ENCODE data around the gene IL7R.

The IL7R gene

GRCh38 chr5:35856765-35857351 lies at the start of gene IL7R:
TSS of gene IL7R (plus strand) at chr5:35856891. CDS start at chr5:35856978, 87 bp downstream.
- peak; percentile 29 to 90 (median 60) for DNase-seq

DNA sequence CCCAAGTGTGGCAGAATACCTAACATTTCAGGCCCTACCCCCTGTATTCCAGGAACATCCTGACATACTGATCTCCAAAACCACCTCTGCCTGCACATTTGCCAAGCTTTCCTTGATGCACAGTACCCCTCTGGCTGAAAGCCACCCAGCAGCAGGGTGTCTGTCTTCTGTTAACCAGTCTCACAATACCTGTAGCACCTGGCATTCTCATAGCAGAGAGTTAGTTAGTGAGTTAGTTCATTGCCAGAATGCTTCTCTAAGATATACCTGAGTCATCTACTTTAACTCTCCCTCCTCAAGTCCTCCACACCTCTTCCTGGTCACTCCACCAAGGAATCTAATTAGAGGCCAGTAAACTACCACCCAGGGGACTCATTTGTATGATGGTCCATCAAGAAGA lies 46.1 kb upstream of the IL7R start:
- DNase-seq = no peak

DNA sequence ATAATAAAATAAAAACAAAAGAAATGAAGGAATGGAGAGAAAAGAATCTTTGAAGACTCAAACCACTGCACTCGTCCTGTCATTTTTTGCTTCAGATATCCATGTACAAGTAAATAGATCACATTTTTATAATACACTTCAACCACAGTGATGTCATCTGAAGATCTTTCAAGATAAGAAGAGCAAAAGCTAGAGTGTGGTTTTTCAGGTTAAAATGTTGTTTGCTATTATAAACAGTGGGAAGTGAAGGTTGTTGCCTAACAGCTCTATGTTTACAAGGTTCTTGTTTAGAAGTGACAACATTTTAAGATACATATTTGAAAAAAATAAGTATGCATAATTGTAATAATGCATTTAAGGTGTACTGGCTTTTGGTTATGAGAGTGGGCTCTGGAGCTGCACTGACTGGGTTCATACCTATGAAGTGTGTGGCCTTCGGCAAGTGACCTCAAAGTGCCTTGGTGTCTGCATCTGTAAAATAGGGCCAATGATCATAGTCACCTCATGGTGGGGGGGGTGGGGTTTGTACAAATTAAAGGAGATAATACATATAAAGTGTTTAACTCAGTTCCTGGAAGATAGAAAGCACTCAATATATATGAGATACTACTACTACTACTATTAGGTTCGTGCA lies 45.5 kb upstream of the IL7R start:
- DNase-seq = no peak

DNA sequence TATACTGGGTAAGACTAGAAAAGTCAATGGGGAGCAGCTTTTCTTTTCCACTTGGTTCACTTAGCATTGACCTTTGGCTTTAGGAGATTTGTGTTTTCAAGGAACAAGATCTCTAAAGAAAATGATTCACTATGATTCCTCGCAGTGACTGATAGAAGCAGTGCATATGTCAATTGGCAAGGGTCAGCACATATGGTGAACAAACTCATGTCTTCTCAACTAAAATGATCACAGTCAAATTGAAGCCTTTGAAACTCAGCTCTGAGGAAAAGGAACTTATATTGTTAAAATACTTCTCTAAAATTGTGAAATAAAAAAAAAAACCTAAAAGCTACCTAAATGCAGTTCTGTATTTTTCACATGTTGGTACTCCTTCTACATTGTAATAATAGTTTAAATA lies 43.2 kb upstream of the IL7R start:
- DNase-seq = peak; percentile 40 to 84 (median 69)

DNA sequence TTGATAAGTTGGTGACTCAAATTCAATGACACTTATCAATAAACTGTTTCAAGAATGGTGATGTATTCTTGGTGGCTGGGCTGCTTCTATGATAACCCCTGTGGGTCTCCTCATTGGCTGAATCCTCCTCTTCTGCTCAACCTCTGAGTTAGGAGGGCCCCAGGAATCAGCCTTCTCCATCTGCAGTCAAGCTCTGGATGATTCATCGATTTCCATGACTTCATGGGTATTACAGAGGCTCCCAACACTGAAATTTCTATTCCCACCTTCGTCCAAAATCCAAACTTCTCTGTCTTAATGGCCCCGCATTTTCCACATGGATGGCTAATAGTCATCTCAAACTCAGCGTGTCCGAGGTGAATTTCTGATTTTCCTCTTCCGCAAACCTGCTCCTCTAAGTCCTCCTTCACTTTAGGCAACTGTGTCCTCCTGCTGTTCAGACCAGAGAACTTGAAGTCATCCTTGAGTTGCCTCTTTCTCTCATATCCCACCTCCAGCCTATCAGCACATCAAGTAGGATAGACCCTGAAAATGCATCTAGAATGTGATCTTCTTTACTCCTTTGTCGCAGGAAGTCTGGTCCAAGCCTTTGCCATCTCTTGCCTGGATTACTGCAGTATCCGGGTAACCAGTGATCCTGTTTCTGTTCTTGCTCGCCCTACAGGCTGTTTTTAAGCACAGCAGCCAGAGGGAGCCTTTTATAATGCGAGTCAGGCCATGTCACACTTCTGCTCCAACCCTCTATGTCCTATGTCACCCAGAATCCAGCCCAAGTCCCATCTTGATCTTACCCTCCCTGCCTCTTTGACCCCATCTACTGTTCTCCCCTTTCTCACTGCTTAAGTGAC lies 41.4 kb upstream of the IL7R start:
- DNase-seq = peak; percentile 40 to 73 (median 41)

DNA sequence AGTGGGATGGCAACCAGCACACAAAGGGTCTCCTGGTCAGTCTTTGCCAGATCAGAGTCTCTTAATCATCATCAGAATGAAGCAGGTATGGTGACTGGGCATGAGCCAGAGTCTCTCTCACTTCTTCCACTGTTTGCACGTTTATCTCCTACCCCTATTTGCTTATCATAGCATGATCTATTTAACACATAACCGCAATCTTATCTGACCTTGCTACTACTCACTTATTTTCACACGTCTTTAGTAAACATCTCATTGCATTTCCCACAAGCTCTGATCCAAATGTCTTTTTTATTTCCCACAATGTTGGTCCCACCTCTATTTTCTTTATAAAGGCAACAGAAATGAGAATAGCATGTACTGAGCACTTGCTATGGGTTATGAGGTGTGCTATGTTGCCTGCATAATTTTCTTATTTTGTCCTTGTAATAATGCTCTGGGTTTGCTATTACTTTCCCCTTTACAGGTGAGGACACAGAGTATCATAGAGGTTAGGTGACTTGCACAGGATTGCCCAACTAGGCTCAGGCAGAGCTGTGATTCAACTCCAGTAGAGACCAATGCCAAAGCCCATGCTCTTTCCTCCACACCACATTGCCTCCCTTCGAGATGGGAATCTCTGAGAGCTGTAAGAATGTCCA lies 39.7 kb upstream of the IL7R start:
- DNase-seq = no peak

GRCh38 chr5:35819026-35819425 lies 37.7 kb upstream of the IL7R start:
- DNase-seq = no peak

DNA sequence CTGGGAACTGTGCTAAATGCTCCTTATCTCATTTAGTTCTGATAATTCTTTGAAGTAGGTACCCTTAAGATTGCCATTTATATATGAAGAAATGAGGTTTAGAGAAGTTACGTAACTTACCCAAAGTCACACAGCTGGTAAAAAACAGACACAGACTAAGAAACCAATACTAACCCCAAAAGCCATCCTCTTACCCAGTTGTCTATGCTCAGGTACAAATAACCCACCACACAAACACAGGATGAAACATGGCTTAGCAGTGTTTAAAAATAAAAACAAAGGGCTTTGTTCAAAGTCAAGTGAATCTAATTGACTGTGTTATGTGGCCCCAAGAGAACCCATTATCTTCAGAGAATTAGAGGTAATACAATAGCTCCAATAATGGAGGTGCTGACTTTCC lies 37.0 kb upstream of the IL7R start:
- no peak for DNase-seq

DNA sequence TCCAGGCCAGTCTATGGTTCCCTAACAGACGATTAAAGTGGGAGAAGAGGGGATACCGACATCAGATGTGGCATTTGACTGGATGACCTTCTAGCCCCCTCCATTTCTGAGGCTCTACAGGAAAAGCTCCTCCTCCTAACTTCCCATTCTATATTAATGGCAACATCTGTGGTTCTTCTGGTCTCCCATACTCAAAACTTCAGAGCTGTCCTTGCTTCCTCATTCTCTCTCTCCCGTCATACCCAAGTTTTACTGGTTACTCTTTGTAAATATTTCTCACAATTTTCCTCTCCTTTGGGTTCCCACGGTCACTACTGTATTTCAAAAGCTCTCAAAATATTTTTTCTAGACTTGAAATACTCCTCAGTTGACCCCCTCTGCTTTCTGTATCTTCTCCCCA lies 36.0 kb upstream of the IL7R start:
- peak; percentile 33 to 63 (median 44) for DNase-seq

DNA sequence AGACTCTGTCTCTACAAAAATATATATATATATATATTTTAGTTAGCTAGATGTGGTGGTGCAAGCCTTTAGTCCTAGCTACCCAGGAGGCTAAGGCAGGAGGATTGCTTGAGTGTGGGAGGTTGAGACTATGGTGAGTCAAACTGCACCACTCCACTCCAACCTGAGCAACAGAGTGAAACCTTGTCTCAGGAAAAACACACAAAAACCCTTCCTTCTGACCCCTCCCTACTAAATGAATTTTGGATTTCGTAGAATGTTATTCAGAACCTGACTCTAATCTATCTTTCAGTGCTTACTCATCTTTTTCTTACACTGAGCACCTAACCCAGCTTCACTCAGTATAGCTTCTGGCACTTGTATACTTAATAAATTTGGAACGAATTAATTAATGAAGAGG lies 35.2 kb upstream of the IL7R start:
- no peak for DNase-seq

GRCh38 chr5:35822511-35822910 lies 34.2 kb upstream of the IL7R start:
- DNase-seq = no peak

DNA sequence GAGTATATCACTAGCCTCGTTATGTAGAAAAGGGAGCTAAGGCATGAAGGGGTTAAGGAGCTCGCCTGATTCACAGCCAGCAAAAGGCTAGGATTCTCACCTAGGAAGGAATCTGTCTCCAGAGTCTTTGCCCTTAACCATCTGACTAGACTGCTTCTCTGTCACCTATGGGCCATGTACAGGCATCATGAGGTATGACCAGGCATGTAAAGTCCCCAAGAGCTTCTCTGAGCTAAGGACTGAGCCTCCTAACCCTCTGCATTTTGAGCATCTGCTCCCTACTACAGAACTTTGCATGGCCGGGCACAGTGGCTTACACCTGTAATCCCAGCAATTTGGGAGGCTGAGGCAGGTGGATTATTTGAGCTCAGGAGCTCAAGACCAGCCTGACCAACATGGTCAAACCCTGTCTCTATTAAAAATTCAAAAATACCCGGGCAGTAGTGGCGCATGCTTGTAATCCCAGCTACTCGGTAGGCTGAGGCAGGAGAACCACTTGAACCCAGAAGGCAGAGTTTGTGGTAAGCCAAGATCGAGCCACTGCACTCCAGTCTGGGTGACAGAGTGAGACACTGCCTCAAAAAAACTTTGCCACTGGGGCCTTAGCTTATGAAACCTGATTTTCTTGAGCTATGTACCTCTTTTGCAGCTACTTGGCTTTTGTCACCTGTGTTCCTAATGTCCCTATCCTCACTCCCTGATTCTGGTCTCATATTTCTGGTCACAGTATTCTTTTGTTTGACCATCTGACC lies 33.2 kb upstream of the IL7R start:
- no peak for DNase-seq

DNA sequence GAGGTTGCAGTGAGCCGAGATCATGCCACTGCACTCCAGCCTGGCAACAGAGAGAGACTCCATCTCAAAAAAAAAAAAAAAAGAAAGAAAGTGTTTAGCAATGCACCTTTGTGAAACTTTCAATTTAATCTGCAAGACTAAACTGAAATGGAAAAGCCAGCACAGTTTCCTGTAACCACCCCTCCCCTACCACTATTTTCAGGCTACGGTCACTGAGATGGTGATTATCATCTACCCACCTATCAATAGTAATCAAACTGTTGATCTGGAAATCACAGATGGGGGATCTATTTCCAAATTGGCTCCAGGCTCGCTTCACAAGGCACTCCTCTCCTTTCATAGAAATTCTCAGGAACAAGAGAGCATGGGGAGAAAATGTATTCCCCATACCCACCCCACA lies 30.6 kb upstream of the IL7R start:
- DNase-seq = no peak

DNA sequence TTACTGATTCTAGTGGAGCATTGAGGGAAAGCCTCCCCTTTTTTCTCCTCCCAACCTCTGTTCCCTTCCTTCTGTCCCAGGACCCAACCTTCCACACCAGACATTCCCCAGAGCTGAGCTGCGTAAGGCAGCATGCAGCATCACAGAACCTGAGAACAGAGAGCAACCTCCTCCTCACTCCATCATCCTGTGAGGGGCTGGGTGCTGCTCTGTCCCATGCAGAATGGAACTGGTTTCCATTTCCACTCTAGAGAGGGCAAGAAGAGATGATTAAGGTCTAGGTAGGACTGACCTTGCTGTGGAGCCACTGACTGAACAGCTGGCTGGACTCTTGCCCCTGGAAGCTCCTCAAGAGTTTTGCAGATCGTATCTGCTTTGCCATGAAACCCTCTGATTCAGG lies 30.1 kb upstream of the IL7R start:
- no peak for DNase-seq

- DNase-seq = peak; percentile 53 to 78 (median 71)
Measured at GRCh38 chr5:35828082-35828598, 28.6 kb upstream of the IL7R start.

DNA sequence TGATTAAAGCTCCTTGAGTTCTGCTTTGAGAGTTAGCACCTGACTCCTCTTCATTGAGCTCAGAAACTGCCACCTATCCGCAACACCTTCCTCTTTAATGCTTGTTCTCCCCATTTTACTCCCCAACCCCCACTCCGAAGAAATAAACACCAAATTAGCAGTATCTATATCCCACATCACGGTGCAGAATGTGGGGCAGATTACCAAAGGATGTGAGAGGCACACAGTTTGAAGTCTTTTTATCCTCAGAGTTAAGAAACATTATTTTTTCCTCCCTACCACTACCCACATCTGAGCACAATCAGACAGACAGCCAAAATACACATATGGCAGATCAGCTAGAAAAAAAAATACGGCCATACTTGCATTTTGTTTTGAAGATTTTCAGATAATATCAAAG lies 26.1 kb upstream of the IL7R start:
- no peak for DNase-seq

- DNase-seq = no peak
Measured at GRCh38 chr5:35832762-35833161, 23.9 kb upstream of the IL7R start.

GRCh38 chr5:35833224-35833623 lies 23.5 kb upstream of the IL7R start:
- no peak for DNase-seq

GRCh38 chr5:35835796-35836742 lies 20.6 kb upstream of the IL7R start:
- no peak for DNase-seq

GRCh38 chr5:35838370-35839042 lies 18.2 kb upstream of the IL7R start:
- no peak for DNase-seq

DNA sequence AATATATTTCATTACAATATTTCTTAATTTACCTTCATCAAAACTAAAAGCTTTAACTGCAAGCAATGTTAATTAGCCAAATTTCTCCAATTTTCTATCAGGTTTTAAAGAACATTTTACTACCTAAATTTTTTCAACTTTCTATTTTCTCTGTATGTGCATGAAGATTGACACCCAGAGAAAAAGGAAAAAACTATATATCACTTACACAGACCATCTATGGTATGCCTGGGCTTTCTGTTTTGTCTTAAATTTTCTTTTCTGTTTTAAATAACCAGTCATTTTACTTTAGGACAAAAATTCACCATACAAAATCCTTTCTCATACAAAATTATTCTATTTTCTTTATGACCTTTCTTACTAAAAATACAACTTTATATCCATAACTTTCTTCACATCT lies 13.8 kb upstream of the IL7R start:
- no peak for DNase-seq
